Prostate gland (tissue), 2 donors: Measurements from ENCODE around the gene ITGA8. TPM values are rescaled to one million over a fixed set of nuclear protein-coding genes. Genes with fewer than 3 reads are reported as not detected.

Experiments used
- DNase-seq: peaks from one replicate; pipeline ENCODE4 v3.0.0-alpha.2; 2019; ENCODE audit warnings: low spot score
- H3K27ac ChIP-seq, 2 donors: fragments of 200-600 bp; sonication (generic); 2 replicates each; pipeline ENCODE4 v1.5.1; 2017 to 2019
- H3K27me3 ChIP-seq: fragments of 200-600 bp; sonication (generic); replicated peaks from 2 replicates; pipeline ENCODE4 v1.5.1; 2019; ENCODE audit not compliant: insufficient read depth
- H3K36me3 ChIP-seq, 2 donors: fragments of 200-600 bp; sonication (generic); 1 replicate in 1 of 2; 2 replicates in 1 of 2; pipeline versions ENCODE4 v1.5.1 to v1.8.1; 2017 to 2019
- H3K4me1 ChIP-seq: fragments of 200-600 bp; sonication (generic); replicated peaks from 2 replicates; pipeline ENCODE4 v1.5.1; 2019
- H3K4me3 ChIP-seq, 2 donors: fragments of 200-600 bp; sonication (generic); 2 replicates each; pipeline ENCODE4 v1.5.1; 2017 to 2019
- H3K9me3 ChIP-seq: fragments of 200-600 bp; sonication (generic); 2 replicates; pipeline ENCODE4 v1.5.1; 2017
- CTCF ChIP-seq, 4 experiments: fragments of 200-600 bp in 2 of 4; fragments of 450-650 bp in 2 of 4; sonication (generic) in 2 of 4; IDR thresholded peaks; 1 replicate in 3 of 4; 2 replicates in 1 of 4; pipeline ENCODE4 v1.5.1; 2016 to 2019; ENCODE audit warnings: antibody characterized with exemption in 4 of 4, mild to moderate bottlenecking in 2 of 4, moderate library complexity in 2 of 4
- POLR2A ChIP-seq: fragments of 450-650 bp; IDR thresholded peaks from one replicate; pipeline ENCODE4 v1.6.1; 2016; ENCODE audit warnings: antibody characterized with exemption, mild to moderate bottlenecking
- POLR2AphosphoS5 ChIP-seq: sonication (generic); formaldehyde crosslinking; IDR thresholded peaks from one replicate; pipeline ENCODE4 v1.6.1; 2017; ENCODE audit warnings: antibody characterized with exemption
- WGBS: methylation state at CpG from one replicate; pipeline ENCODE4 v1.1.5; 2018; 5-methylcytosine and 5-hydroxymethylcytosine counted together
- intact Hi-C: fragments of 100-400 bp; cut with DNase I; formaldehyde crosslinking; loops from one replicate; pipeline ENCODE4 v1.14.2; 2022
- total RNA-seq, 2 donors: library from RNA; depleted of rRNA; stranded (reverse); fragments of >200 nt; gene quantifications; one replicate each; pipeline ENCODE4 v1.1.0, GENCODE V29; 2016

The ITGA8 gene
- total RNA-seq, 2 donors from 2014 or later, result 10.3 to 11.2 TPM

- intact Hi-C loops, result no loop called here
- H3K27me3 ChIP-seq, result no peaks in the 10 kb centered on the region
- WGBS, result 90% methylated on average over 3 of the region's 3 CpGs
- DNase-seq, result no peak
- H3K36me3 ChIP-seq, result no peaks in the 10 kb centered on the region
- H3K9me3 ChIP-seq, result no peaks in the 10 kb centered on the region
- no peak overlapping the region for H3K4me3 ChIP-seq
- TF ChIP-seq POLR2A (no peak), CTCF (IDR thresholded peaks at IDR 0.05) (no peak), POLR2AphosphoS5 (no peak)
- no peak overlapping the region for H3K27ac ChIP-seq
- no peaks in the 10 kb centered on the region for H3K4me1 ChIP-seq
These were observed 255.3 kb downstream of the ITGA8 start for GRCh38 chr10:15464381-15464780.

Other genes with a start within 250 kb of the ITGA8 start
- gene MINDY3, start 140.6 kb upstream of the ITGA8 start, total RNA-seq, result 10 to 100 TPM; 23.3 to 30.5 TPM